HepG2 (cell line): ENCODE data around the gene S100A16. TPM values are rescaled to one million over a fixed set of nuclear protein-coding genes. Genes with fewer than 3 reads are reported as not detected.

ENCODE experiments used
- AKAP8 ChIP-seq: sonication (generic); formaldehyde crosslinking; IDR thresholded peaks from 2 replicates; pipeline ENCODE4 v1.5.1; 2020; ENCODE audit warnings: mild to moderate bottlenecking, missing genetic modification reagents
- CBX1 ChIP-seq: IDR thresholded peaks from one replicate; pipeline ENCODE4 v1.6.1; 2016; ENCODE audit warnings: antibody characterized with exemption, low read depth
- DNMT3B ChIP-seq: conservative IDR thresholded peaks from 2 replicates; pipeline ENCODE4 v1.6.1; 2016; ENCODE audit warnings: missing biosample characterization, control low read depth
- EP300 ChIP-seq, 3 experiments: sonication (generic) in 1 of 3; formaldehyde crosslinking in 1 of 3; IDR thresholded peaks; 2 replicates each; pipeline versions ENCODE4 v1.5.1 to v1.6.1; 2011 to 2020; ENCODE audit warnings: low read depth in 2 of 3, low read length in 2 of 3, borderline replicate concordance in 1 of 3, improper control_type of control experiment in 1 of 3, mild to moderate bottlenecking in 1 of 3, missing genetic modification reagents in 1 of 3, moderate library complexity in 1 of 3
- FOXC1 ChIP-seq: sonication (generic); formaldehyde crosslinking; IDR thresholded peaks from 2 replicates; pipeline ENCODE4 v1.8.0; 2022; ENCODE audit warnings: mild to moderate bottlenecking, missing genetic modification reagents, borderline replicate concordance
- FOXP1 ChIP-seq, 2 experiments: fragments of 450-650 bp in 1 of 2; IDR thresholded peaks; 2 replicates each; pipeline ENCODE4 v1.6.1; 2017 to 2018; ENCODE audit warnings: antibody characterized with exemption in 1 of 2
- HNF4A ChIP-seq: sonication (generic); formaldehyde crosslinking; IDR thresholded peaks from 2 replicates; pipeline ENCODE4 v1.4.0; 2020; ENCODE audit warnings: missing genetic modification reagents
- MTF2 ChIP-seq: sonication (generic); formaldehyde crosslinking; IDR thresholded peaks from 2 replicates; pipeline ENCODE4 v1.5.0; 2020; ENCODE audit warnings: missing genetic modification reagents, borderline replicate concordance
- NR3C1 ChIP-seq: sonication (generic); formaldehyde crosslinking; IDR thresholded peaks from 2 replicates; pipeline ENCODE4 v1.4.0; 2020; ENCODE audit warnings: missing genetic modification reagents
- RBAK ChIP-seq: sonication (generic); formaldehyde crosslinking; IDR thresholded peaks from 2 replicates; pipeline ENCODE4 v1.5.1; 2020; ENCODE audit warnings: mild to moderate bottlenecking, missing genetic modification reagents
- RELA ChIP-seq: sonication (generic); formaldehyde crosslinking; IDR thresholded peaks from 2 replicates; pipeline ENCODE4 v1.4.0; 2020; ENCODE audit warnings: missing genetic modification reagents
- SMAD9 ChIP-seq: sonication (generic); formaldehyde crosslinking; IDR thresholded peaks from 2 replicates; pipeline ENCODE4 v1.5.1; 2020; ENCODE audit warnings: mild to moderate bottlenecking, missing genetic modification reagents
- TBX2 ChIP-seq: sonication (generic); formaldehyde crosslinking; IDR thresholded peaks from 2 replicates; pipeline ENCODE4 v1.5.0; 2020; ENCODE audit warnings: missing genetic modification reagents, mild to moderate bottlenecking, borderline replicate concordance
- YEATS4 ChIP-seq: sonication (generic); formaldehyde crosslinking; IDR thresholded peaks from 2 replicates; pipeline ENCODE4 v1.4.0; 2020; ENCODE audit warnings: missing genetic modification reagents, borderline replicate concordance
- ZBTB8A ChIP-seq: sonication (generic); formaldehyde crosslinking; IDR thresholded peaks from 2 replicates; pipeline ENCODE4 v1.4.0; 2020; ENCODE audit warnings: mild to moderate bottlenecking, low read depth, missing genetic modification reagents, borderline replicate concordance
- ZMYM3 ChIP-seq: sonication (generic); formaldehyde crosslinking; IDR thresholded peaks from 2 replicates; pipeline ENCODE4 v1.5.1; 2020; ENCODE audit warnings: mild to moderate bottlenecking, missing genetic modification reagents
- ZNF510 ChIP-seq: sonication (generic); formaldehyde crosslinking; IDR thresholded peaks from 2 replicates; pipeline ENCODE4 v1.4.0; 2020; ENCODE audit warnings: low read depth, mild to moderate bottlenecking, missing genetic modification reagents
- ZNF572 ChIP-seq: sonication (generic); formaldehyde crosslinking; IDR thresholded peaks from 2 replicates; pipeline ENCODE4 v1.5.1; 2020; ENCODE audit warnings: mild to moderate bottlenecking, missing genetic modification reagents
- ZNF678 ChIP-seq: sonication (generic); formaldehyde crosslinking; IDR thresholded peaks from 2 replicates; pipeline ENCODE4 v1.4.0; 2020; ENCODE audit warnings: mild to moderate bottlenecking, missing genetic modification reagents
- ZNF720 ChIP-seq: sonication (generic); formaldehyde crosslinking; IDR thresholded peaks from 2 replicates; pipeline ENCODE4 v1.4.0; 2020; ENCODE audit warnings: missing genetic modification reagents
- ZNF761 ChIP-seq: sonication (generic); formaldehyde crosslinking; conservative IDR thresholded peaks from 2 replicates; pipeline ENCODE4 v1.4.0; 2020; ENCODE audit warnings: mild to moderate bottlenecking, missing genetic modification reagents
- polyA plus RNA-seq, 8 experiments: library from polyadenylated mRNA; depleted of rRNA in 3 of 8; stranded (reverse) in 7 of 8; unstranded in 1 of 8; fragments of >200 nt; fragmentation: Illumina TruSeq in 4 of 8; extraction: Trizol in 4 of 8; gene quantifications; 2 replicates each; pipeline versions ENCODE4 v1.2.1 to v1.2.3, GENCODE V29; 2011 to 2016; ENCODE audit warnings: low read depth in 4 of 8, missing spikeins in 1 of 8, mixed read lengths in 1 of 8; ENCODE audit not compliant: insufficient read depth in 1 of 8
- total RNA-seq, 5 experiments: library from RNA; depleted of rRNA; stranded (reverse); fragments of >200 nt; fragmentation: Illumina TruSeq; extraction: Trizol; gene quantifications; 2 replicates each; pipeline ENCODE4 v1.2.3, GENCODE V29; 2016; ENCODE audit warnings: low read depth in 1 of 5
- TF ChIP-seq, protein P1 (sequence below): sonication (generic); formaldehyde crosslinking; IDR thresholded peaks from 2 replicates; pipeline ENCODE4 v1.4.0; 2020; ENCODE audit warnings: mild to moderate bottlenecking, missing genetic modification reagents

Gene S100A16
- total and polyA plus RNA-seq, 2 of the 13 experiments (the other 11 are each of a cell fraction or from before 2014, with no cell fraction given), result 46.0 to 195 TPM

- TF ChIP-seq, protein P1, sequence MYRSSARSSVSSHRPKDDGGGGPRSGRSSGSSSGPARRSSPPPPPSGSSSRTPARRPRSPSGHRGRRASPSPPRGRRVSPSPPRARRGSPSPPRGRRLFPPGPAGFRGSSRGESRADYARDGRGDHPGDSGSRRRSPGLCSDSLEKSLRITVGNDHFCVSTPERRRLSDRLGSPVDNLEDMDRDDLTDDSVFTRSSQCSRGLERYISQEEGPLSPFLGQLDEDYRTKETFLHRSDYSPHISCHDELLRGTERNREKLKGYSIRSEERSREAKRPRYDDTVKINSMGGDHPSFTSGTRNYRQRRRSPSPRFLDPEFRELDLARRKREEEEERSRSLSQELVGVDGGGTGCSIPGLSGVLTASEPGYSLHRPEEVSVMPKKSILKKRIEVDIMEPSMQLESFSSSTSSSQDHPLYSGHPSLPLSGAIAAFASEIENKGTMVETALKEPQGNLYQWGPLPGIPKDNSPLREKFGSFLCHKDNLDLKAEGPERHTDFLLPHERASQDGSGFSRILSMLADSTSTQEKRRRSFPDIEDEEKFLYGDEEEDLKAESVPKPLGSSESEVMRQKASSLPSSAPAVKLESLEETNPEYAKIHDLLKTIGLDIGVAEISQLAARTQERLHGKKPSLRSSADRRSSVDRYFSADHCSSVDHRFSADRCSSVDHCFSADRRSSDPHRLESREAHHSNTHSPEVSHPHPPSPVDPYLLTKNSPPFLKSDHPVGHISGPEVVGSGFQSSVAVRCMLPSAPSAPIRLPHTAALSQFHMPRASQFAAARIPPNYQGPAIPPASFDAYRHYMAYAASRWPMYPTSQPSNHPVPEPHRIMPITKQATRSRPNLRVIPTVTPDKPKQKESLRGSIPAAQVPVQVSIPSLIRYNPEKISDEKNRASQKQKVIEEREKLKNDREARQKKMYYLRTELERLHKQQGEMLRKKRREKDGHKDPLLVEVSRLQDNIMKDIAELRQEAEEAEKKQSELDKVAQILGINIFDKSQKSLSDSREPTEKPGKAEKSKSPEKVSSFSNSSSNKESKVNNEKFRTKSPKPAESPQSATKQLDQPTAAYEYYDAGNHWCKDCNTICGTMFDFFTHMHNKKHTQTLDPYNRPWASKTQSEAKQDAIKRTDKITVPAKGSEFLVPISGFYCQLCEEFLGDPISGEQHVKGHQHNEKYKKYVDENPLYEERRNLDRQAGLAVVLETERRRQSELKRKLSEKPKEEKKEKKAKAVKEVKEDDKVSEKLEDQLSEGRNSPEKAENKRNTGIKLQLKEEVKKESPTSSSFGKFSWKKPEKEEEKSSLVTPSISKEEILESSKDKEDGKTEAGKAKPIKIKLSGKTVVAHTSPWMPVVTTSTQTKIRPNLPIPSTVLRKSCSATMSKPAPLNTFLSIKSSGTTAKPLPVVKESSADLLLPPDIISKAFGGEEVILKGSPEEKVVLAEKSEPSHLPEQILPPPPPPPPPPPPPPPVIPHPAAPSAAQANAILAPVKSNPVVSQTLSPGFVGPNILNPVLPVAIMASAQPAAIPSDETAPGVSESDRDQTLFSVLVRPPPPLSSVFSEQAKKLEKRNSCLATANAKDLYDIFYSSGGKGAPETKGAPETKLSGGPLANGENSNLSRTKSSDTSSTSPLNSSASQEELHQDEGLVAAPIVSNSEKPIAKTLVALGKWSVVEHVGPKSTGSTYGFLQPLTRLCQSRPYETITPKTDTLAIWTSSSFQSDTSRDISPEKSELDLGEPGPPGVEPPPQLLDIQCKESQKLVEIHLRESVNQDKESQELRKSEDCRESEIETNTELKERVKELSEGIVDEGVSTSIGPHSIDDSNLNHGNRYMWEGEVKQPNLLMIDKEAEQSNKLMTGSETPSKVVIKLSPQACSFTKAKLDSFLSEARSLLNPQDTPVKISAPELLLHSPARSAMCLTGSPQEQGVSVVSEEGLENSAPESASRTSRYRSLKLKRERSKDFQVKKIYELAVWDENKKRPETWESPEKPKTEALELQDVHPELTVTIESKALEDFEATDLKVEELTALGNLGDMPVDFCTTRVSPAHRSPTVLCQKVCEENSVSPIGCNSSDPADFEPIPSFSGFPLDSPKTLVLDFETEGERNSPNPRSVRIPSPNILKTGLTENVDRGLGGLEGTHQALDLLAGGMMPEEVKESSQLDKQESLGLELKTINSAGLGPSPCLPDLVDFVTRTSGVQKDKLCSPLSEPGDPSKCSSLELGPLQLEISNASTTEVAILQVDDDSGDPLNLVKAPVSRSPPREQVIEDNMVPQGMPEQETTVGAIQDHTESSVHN (CRISPR knock-in tag), result peak; percentile 57; the same call in 1 of the 2 replicates
- TF ChIP-seq ZNF572 (CRISPR knock-in tag), result peak; percentile 50; the same call in 1 of the 2 replicates
- peak; percentile 10; the same call in 1 of the 2 replicates for TF ChIP-seq ZMYM3 (CRISPR knock-in tag)
- no peak for TF ChIP-seq FOXP1 (IDR thresholded peaks at IDR 0.05)
- peak; percentile 18; the same call in 1 of the 2 replicates for TF ChIP-seq FOXP1 (CRISPR knock-in tag; IDR thresholded peaks at IDR 0.05)
- no peak for TF ChIP-seq NR3C1 (CRISPR knock-in tag)
- TF ChIP-seq YEATS4 (CRISPR knock-in tag), result peak; percentile 63; the same call in 1 of the 2 replicates
- no peak for TF ChIP-seq FOXC1 (CRISPR knock-in tag)
- TF ChIP-seq ZBTB8A (CRISPR knock-in tag), result no peak
- no peak for TF ChIP-seq CBX1
- TF ChIP-seq DNMT3B (CRISPR knock-in tag), result no peak
- TF ChIP-seq HNF4A (CRISPR knock-in tag), result peak; percentile 86
- peak; percentile 86; the same call in 1 of the 2 replicates for TF ChIP-seq ZNF761 (CRISPR knock-in tag)
- TF ChIP-seq RELA (CRISPR knock-in tag), result no peak
- TF ChIP-seq EP300 (IDR thresholded peaks at IDR 0.05; ENCODE audit: low read depth in 2 of 2, low read length in 2 of 2), result peak; percentile 14 to 55; a peak in 3 of 4 replicates
- peak; percentile 54; the same call in 1 of the 2 replicates for TF ChIP-seq EP300 (CRISPR knock-in tag; IDR thresholded peaks at IDR 0.05; ENCODE audit: borderline replicate concordance)
- TF ChIP-seq ZNF510 (CRISPR knock-in tag), result no peak
- no peak for TF ChIP-seq SMAD9 (CRISPR knock-in tag)
- no peak for TF ChIP-seq MTF2 (CRISPR knock-in tag)
- no peak for TF ChIP-seq ZNF720 (CRISPR knock-in tag)
- TF ChIP-seq ZNF678 (CRISPR knock-in tag), result 0 out of 2 replicates have a peak, but pooled peaks have one; percentile 79
- TF ChIP-seq TBX2 (CRISPR knock-in tag), result peak; percentile 76; the same call in 1 of the 2 replicates
- no peak for TF ChIP-seq RBAK (CRISPR knock-in tag)
- no peak; the same call in 1 of the 2 replicates for TF ChIP-seq AKAP8 (CRISPR knock-in tag)
Observed at GRCh38 chr1:153608742-153609584, 4.0 kb downstream of the S100A16 start (continued).
